Uterus (tissue), 4 donors: ENCODE measurements around the gene CIPC. TPM values are rescaled to one million over a fixed set of nuclear protein-coding genes. Genes with fewer than 3 reads are reported as not detected.

Source experiments
- DNase-seq, 2 donors: peaks; one replicate each; pipeline ENCODE4 v3.0.0-alpha.2; 2019 to 2020
- H3K27ac ChIP-seq, 2 donors: fragments of 200-600 bp; sonication (generic); 1 replicate in 1 of 2; 2 replicates in 1 of 2; pipeline ENCODE4 v1.5.1; 2016 to 2018
- H3K27me3 ChIP-seq, 2 donors: fragments of 200-600 bp; sonication (generic); one replicate each; pipeline ENCODE4 v1.5.1; 2018 to 2019; ENCODE audit warnings: control low read depth in 1 of 2
- H3K36me3 ChIP-seq, 2 donors: fragments of 200-600 bp; sonication (generic); one replicate each; pipeline ENCODE4 v1.5.1; 2019; ENCODE audit warnings: control low read depth in 1 of 2
- H3K4me1 ChIP-seq, 2 donors: fragments of 200-600 bp; sonication (generic); one replicate each; pipeline ENCODE4 v1.5.1; 2018 to 2019; ENCODE audit warnings: control low read depth in 1 of 2
- H3K4me3 ChIP-seq, 2 donors: fragments of 200-600 bp; sonication (generic); 1 replicate in 1 of 2; 2 replicates in 1 of 2; pipeline ENCODE4 v1.5.1; 2018 to 2019; ENCODE audit warnings: mild to moderate bottlenecking in 1 of 2
- H3K9me3 ChIP-seq, 2 donors: fragments of 200-600 bp; sonication (generic); one replicate each; pipeline ENCODE4 v1.5.1; 2019; ENCODE audit warnings: control low read depth in 1 of 2
- CTCF ChIP-seq, 4 experiments: fragments of 200-600 bp in 2 of 4; fragments of 450-650 bp in 2 of 4; sonication (generic) in 2 of 4; IDR thresholded peaks; one replicate each; pipeline ENCODE4 v1.5.1; 2016 to 2019; ENCODE audit warnings: antibody characterized with exemption in 4 of 4, mild to moderate bottlenecking in 2 of 4, moderate library complexity in 1 of 4
- POLR2A ChIP-seq, 2 donors: fragments of 450-650 bp; IDR thresholded peaks; one replicate each; pipeline ENCODE4 v1.6.1; 2016; ENCODE audit warnings: antibody characterized with exemption in 2 of 2, mild to moderate bottlenecking in 1 of 2, moderate library complexity in 1 of 2
- intact Hi-C: fragments of 100-400 bp; cut with DNase I; formaldehyde crosslinking; loops from one replicate; pipeline ENCODE4 v1.15.1; 2023; ENCODE audit warnings: low total_unique reads
- total RNA-seq, 4 donors: library from RNA; depleted of rRNA in 3 of 4; stranded (reverse); fragments of >200 nt in 3 of 4; gene quantifications; one replicate each; pipeline versions ENCODE4 v1.1.0 to v1.2.4, GENCODE V29; 2014 to 2023
- donor health status: DM: yes; HTN: yes; CAD: no.

CIPC gene
- total RNA-seq, 4 donors from 2014 or later = 8.2 to 71.8 (median 28.1) TPM

DNA sequence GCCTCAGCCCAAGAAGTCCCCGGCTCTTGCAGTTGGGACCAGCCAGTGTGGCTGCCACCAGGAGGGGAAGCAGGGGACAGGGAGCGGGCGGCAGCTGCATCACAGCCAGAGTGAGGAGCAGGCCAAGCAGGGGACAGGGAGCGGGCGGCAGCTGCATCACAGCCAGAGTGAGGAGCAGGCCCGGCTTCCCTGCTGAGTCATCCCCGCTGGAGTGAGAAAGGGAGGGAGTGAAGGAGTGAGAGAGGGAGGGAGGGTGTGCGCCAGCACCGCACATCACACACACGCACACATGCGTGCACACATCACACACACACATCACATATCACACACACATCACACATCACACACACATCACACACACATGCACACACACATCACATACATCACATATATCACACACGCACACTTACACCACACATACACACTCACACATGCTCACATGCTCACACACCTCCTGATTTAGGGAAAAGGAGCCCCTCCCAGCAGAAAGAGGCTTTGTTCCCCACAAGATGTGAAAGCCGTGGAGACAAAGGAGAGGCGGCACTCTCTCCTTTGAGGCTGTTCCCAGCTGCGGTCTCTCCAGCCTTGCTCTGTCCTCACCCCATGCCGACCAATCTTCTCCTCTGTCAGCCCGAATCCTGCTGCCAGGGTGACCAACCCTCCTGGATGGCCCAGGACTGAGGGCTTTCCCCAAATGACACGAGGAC lies 60.3 kb downstream of the CIPC start:
- no peak for DNase-seq
- H3K27ac ChIP-seq = no peak overlapping the region
- H3K27me3 ChIP-seq = peaks cover 0 to 3% of the 10 kb centered on the region in 2 donors
- H3K4me3 ChIP-seq = no peak overlapping the region
- H3K4me1 ChIP-seq = no peaks in the 10 kb centered on the region
- TF ChIP-seq POLR2A (IDR thresholded peaks at IDR 0.05) (no peak), CTCF (IDR thresholded peaks at IDR 0.05) (no peak)
- H3K36me3 ChIP-seq = no peaks in the 10 kb centered on the region
- no peaks in the 10 kb centered on the region for H3K9me3 ChIP-seq
- intact Hi-C loops = no loop called here

- Histone ChIP-seq H3K27me3 (peaks cover 0 to 4% of the 10 kb centered on the region in 2 donors), H3K27ac (no peak overlapping the region), H3K4me3 (no peak overlapping the region), H3K4me1 (no peaks in the 10 kb centered on the region), H3K9me3 (no peaks in the 10 kb centered on the region), H3K36me3 (no peaks in the 10 kb centered on the region)
- no peak for DNase-seq
- intact Hi-C loops = no loop called here
- TF ChIP-seq POLR2A (IDR thresholded peaks at IDR 0.05) (no peak), CTCF (IDR thresholded peaks at IDR 0.05) (no peak)
Observed at GRCh38 chr14:77158882-77159255, 60.8 kb downstream of the CIPC start.

GRCh38 chr14:77161011-77161410 lies 63.0 kb downstream of the CIPC start:
- no peak overlapping the region for H3K27ac ChIP-seq

More at GRCh38 chr14:77161011-77161410, 63.0 kb downstream of the CIPC start:
- Histone ChIP-seq H3K27me3 (peaks cover 0 to 4% of the 10 kb centered on the region in 2 donors), H3K36me3 (no peaks in the 10 kb centered on the region), H3K9me3 (no peaks in the 10 kb centered on the region), H3K4me1 (no peaks in the 10 kb centered on the region), H3K4me3 (no peak overlapping the region)
- TF ChIP-seq POLR2A (IDR thresholded peaks at IDR 0.05) (no peak), CTCF (IDR thresholded peaks at IDR 0.05) (no peak)
- no peak for DNase-seq
- intact Hi-C loops = no loop called here

Other genes with a start within 250 kb of the CIPC start
- 10 to 100 TPM; 15.6 to 60.8 (median 36.6) TPM for gene IRF2BPL, start 69.5 kb upstream of the CIPC start, total RNA-seq
- not detected for gene ZDHHC22, start 43.5 kb downstream of the CIPC start, total RNA-seq
- gene TMEM63C, start 83.5 kb downstream of the CIPC start, total RNA-seq = 1 to 10 TPM in 1 of 4 donors, under 1 TPM in 1, not detected in 2; 0.98 to 1.9 TPM
- not detected for gene NGB, start 172.9 kb downstream of the CIPC start, total RNA-seq
- 10 to 100 TPM in 3 of 4 donors, 1 to 10 TPM in 1; 2.1 to 72.2 (median 27.9) TPM for gene POMT2, start 222.6 kb downstream of the CIPC start, total RNA-seq
- gene GSTZ1, start 222.8 kb downstream of the CIPC start, total RNA-seq = 10 to 100 TPM in 2 of 4 donors, 1 to 10 TPM in 2; 1.8 to 24.4 (median 8.4) TPM